AG08396 (cell line): ENCODE data around the gene MYH11.
"Not testable (repeated sequence)": the region's sequence is repeated elsewhere in the genome, so short reads cannot be mapped to it uniquely, and the experiment has no call there.

Source experiments
- DNase-seq: peaks from one replicate; pipeline ENCODE4 v3.0.0; 2012; ENCODE audit warnings: low spot score, mixed read lengths

The MYH11 gene

GRCh38 chr16:15839204-15839603, 17.6 kb downstream of the MYH11 start:
- not testable (repeated sequence) for DNase-seq

GRCh38 chr16:15837761-15838160, 19.1 kb downstream of the MYH11 start:
- DNase-seq = no peak

GRCh38 chr16:15836965-15837611, 19.7 kb downstream of the MYH11 start:
- no peak for DNase-seq

GRCh38 chr16:15836074-15836473, 20.8 kb downstream of the MYH11 start:
- DNase-seq = no peak

- DNase-seq = no peak
These were observed 21.5 kb downstream of the MYH11 start for GRCh38 chr16:15835136-15835878.

GRCh38 chr16:15834502-15834901, 22.3 kb downstream of the MYH11 start:
- no peak for DNase-seq

GRCh38 chr16:15833541-15833940, 23.3 kb downstream of the MYH11 start:
- DNase-seq = no peak

GRCh38 chr16:15832241-15832640, 24.6 kb downstream of the MYH11 start:
- DNase-seq = no peak

- DNase-seq = no peak
These were observed 25.9 kb downstream of the MYH11 start for GRCh38 chr16:15830832-15831451.

- peak; percentile 55 for DNase-seq
These were observed 27.4 kb downstream of the MYH11 start for GRCh38 chr16:15829460-15829859.

- no peak for DNase-seq
These were observed 29.0 kb downstream of the MYH11 start for GRCh38 chr16:15827709-15828343.

- DNase-seq = no peak
These were observed 29.5 kb downstream of the MYH11 start for GRCh38 chr16:15827299-15827698.

GRCh38 chr16:15825750-15826305, 31.0 kb downstream of the MYH11 start:
- DNase-seq = no peak

GRCh38 chr16:15822957-15823356, 33.9 kb downstream of the MYH11 start:
- no peak for DNase-seq

- DNase-seq = no peak
These were observed 36.0 kb downstream of the MYH11 start for GRCh38 chr16:15820837-15821236.

- DNase-seq = no peak
These were observed 37.8 kb downstream of the MYH11 start for GRCh38 chr16:15819046-15819445.

- DNase-seq = no peak
These were observed 39.4 kb downstream of the MYH11 start for GRCh38 chr16:15817446-15817845.

GRCh38 chr16:15816228-15816627, 40.6 kb downstream of the MYH11 start:
- no peak for DNase-seq

GRCh38 chr16:15812401-15812750, 44.5 kb downstream of the MYH11 start:
- DNase-seq = not testable (repeated sequence)

GRCh38 chr16:15811481-15812400, 45.1 kb downstream of the MYH11 start:
- peak; percentile 86 for DNase-seq

GRCh38 chr16:15810949-15811348, 45.9 kb downstream of the MYH11 start:
- DNase-seq = no peak
